Measurements from ENCODE around the gene SATB2.

DNA sequence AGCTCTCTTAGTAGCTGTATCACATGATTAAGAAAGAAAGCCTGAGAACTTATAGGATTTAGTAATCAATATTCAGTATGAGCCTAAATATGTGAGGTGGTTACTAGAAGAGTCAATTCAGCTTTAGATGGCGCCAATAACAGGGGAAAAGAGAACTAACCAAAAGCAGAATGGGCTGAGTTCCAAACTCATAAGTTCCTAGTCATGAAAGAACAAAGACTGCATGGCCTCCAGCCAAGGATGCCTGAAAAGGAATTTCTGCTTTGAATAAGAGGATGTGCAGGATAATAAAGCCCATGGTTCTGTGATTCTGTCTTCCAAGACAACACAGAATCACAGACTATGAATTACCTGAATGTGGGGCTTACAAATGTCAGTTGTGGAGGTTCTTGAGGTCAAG, 196.5 kb downstream of the SATB2 start:
- TF ChIP-seq CTCF (conservative IDR thresholded peaks at IDR 0.05; ENCODE audit: low read depth in 2 of 2) (peak in 1 of 2 experiments; percentile 14; a peak in 1 of 4 replicates), EZH2 (IDR thresholded peaks at IDR 0.05; ENCODE audit: low read depth, unreplicated experiment) (no peak), POLR2AphosphoS5 (IDR thresholded peaks at IDR 0.05; ENCODE audit: low read depth) (no peak), CREB1 (CRISPR knock-in tag; IDR thresholded peaks at IDR 0.05; ENCODE audit: low read depth) (no peak), EZH2phosphoT487 (IDR thresholded peaks at IDR 0.05; ENCODE audit: unreplicated experiment) (no peak), ZNF114 (CRISPR knock-in tag; IDR thresholded peaks at IDR 0.05) (no peak), ZNF331 (CRISPR knock-in tag; IDR thresholded peaks at IDR 0.05; ENCODE audit: low read depth) (no peak), ZNF462 (CRISPR knock-in tag; IDR thresholded peaks at IDR 0.05) (no peak), JUNB (IDR thresholded peaks at IDR 0.05; ENCODE audit: unreplicated experiment) (no peak), STAT1 (IDR thresholded peaks at IDR 0.05; ENCODE audit: unreplicated experiment) (no peak), NANOG (IDR thresholded peaks at IDR 0.05; ENCODE audit: borderline replicate concordance) (no peak)
- TF ChIP-seq, protein P1, sequence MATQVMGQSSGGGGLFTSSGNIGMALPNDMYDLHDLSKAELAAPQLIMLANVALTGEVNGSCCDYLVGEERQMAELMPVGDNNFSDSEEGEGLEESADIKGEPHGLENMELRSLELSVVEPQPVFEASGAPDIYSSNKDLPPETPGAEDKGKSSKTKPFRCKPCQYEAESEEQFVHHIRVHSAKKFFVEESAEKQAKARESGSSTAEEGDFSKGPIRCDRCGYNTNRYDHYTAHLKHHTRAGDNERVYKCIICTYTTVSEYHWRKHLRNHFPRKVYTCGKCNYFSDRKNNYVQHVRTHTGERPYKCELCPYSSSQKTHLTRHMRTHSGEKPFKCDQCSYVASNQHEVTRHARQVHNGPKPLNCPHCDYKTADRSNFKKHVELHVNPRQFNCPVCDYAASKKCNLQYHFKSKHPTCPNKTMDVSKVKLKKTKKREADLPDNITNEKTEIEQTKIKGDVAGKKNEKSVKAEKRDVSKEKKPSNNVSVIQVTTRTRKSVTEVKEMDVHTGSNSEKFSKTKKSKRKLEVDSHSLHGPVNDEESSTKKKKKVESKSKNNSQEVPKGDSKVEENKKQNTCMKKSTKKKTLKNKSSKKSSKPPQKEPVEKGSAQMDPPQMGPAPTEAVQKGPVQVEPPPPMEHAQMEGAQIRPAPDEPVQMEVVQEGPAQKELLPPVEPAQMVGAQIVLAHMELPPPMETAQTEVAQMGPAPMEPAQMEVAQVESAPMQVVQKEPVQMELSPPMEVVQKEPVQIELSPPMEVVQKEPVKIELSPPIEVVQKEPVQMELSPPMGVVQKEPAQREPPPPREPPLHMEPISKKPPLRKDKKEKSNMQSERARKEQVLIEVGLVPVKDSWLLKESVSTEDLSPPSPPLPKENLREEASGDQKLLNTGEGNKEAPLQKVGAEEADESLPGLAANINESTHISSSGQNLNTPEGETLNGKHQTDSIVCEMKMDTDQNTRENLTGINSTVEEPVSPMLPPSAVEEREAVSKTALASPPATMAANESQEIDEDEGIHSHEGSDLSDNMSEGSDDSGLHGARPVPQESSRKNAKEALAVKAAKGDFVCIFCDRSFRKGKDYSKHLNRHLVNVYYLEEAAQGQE (IDR thresholded peaks at IDR 0.05; ENCODE audit: unreplicated experiment), result no peak
- TF ChIP-seq, protein P2, sequence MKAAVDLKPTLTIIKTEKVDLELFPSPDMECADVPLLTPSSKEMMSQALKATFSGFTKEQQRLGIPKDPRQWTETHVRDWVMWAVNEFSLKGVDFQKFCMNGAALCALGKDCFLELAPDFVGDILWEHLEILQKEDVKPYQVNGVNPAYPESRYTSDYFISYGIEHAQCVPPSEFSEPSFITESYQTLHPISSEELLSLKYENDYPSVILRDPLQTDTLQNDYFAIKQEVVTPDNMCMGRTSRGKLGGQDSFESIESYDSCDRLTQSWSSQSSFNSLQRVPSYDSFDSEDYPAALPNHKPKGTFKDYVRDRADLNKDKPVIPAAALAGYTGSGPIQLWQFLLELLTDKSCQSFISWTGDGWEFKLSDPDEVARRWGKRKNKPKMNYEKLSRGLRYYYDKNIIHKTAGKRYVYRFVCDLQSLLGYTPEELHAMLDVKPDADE (IDR thresholded peaks at IDR 0.05), result no peak
